GM12873 (cell line): ENCODE results near the gene GYS2.

Source experiments
- CTCF ChIP-seq: IDR thresholded peaks from 2 replicates; pipeline ENCODE4 v1.5.1; 2012; ENCODE audit warnings: low read depth, mild to moderate bottlenecking, moderate library complexity, low read length, control low read depth; ENCODE audit not compliant: insufficient read depth; ENCODE audit errors: missing control alignments

Gene GYS2

GRCh38 chr12:21538061-21538653 lies 66.5 kb downstream of the GYS2 start:
- TF ChIP-seq CTCF = no peak

- TF ChIP-seq CTCF = no peak
Measured at GRCh38 chr12:21529456-21529855, 75.2 kb downstream of the GYS2 start.

GRCh38 chr12:21528953-21529352 lies 75.7 kb downstream of the GYS2 start:
- TF ChIP-seq CTCF = no peak

- no peak for TF ChIP-seq CTCF
Measured at GRCh38 chr12:21527451-21528180, 77.0 kb downstream of the GYS2 start.

GRCh38 chr12:21526721-21527345 lies 77.8 kb downstream of the GYS2 start:
- no peak for TF ChIP-seq CTCF

- TF ChIP-seq CTCF = no peak
Measured at GRCh38 chr12:21526053-21526452, 78.6 kb downstream of the GYS2 start, which contains the start of gene SPX. Gene SPX, plus strand, starts transcription at chr12:21526296. Its CDS starts 177 bp downstream, at chr12:21526473.

- TF ChIP-seq CTCF = no peak
Measured at GRCh38 chr12:21523148-21523547, 81.5 kb downstream of the GYS2 start.
